RKO (cell line): ENCODE data around the gene NSMF.
A peak's percentile ranks its signal among the peaks of the same experiment; 100 is the strongest.

Source experiments
- DNase-seq: peaks from one replicate; pipeline ENCODE4 v3.0.0-alpha.2; 2016; ENCODE audit warnings: low spot score

The NSMF gene

GRCh38 chr9:137491735-137492432, 32.8 kb upstream of the NSMF start:
- DNase-seq = no peak

- DNase-seq = no peak
Observed at GRCh38 chr9:137490532-137491186, 31.5 kb upstream of the NSMF start.

- no peak for DNase-seq
Observed at GRCh38 chr9:137488906-137489305, 29.8 kb upstream of the NSMF start.

GRCh38 chr9:137488327-137488653, 29.2 kb upstream of the NSMF start:
- no peak for DNase-seq

GRCh38 chr9:137487454-137488326, 28.6 kb upstream of the NSMF start:
- no peak for DNase-seq

- DNase-seq = no peak
Observed at GRCh38 chr9:137486545-137487453, 27.7 kb upstream of the NSMF start.

- no peak for DNase-seq
Observed at GRCh38 chr9:137486141-137486490, 27.0 kb upstream of the NSMF start.

- DNase-seq = no peak
Observed at GRCh38 chr9:137485343-137486140, 26.4 kb upstream of the NSMF start.

GRCh38 chr9:137484551-137485315, 25.6 kb upstream of the NSMF start:
- no peak for DNase-seq

- DNase-seq = peak; percentile 40
Observed at GRCh38 chr9:137482094-137482781, 23.1 kb upstream of the NSMF start.

- no peak for DNase-seq
Observed at GRCh38 chr9:137480686-137481683, 21.9 kb upstream of the NSMF start.

GRCh38 chr9:137479892-137480685, 21.0 kb upstream of the NSMF start:
- DNase-seq = no peak

GRCh38 chr9:137478962-137479861, 20.1 kb upstream of the NSMF start:
- no peak for DNase-seq

GRCh38 chr9:137478613-137478961, 19.5 kb upstream of the NSMF start:
- DNase-seq = no peak

GRCh38 chr9:137477778-137478612, 18.9 kb upstream of the NSMF start:
- no peak for DNase-seq

GRCh38 chr9:137476856-137477255, 17.7 kb upstream of the NSMF start:
- no peak for DNase-seq
